SH-SY5Y (cell line): ENCODE results near the gene NTN4.

Source experiments
- GATA2 ChIP-seq: IDR thresholded peaks from 2 replicates; pipeline ENCODE4 v1.6.1; 2011; ENCODE audit warnings: mild to moderate bottlenecking, low read depth, low read length
- GATA3 ChIP-seq: IDR thresholded peaks from 2 replicates; pipeline ENCODE4 v1.6.1; 2011; ENCODE audit warnings: low read depth, mild to moderate bottlenecking, low read length, moderate library complexity

DNA sequence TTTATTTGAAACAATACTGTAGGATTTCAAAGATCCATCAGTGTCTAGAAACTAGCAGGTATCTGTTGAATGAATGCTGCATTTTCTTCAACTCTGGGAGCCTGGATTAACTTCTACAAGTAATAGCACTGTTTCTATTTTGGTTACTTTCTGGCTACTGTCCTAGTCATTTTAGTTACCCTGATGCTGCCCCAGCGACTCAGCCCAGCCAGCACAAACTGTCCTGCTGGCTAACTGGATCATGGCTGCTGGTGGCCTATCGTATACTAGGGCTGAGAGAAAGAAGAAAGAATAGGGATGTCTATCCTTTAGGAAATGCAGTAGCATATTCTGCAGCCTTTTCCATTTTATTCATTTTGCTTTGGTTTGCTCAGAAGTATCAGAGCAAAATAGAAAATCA lies 53.9 kb downstream of the NTN4 start:
- TF ChIP-seq GATA3 (no peak), GATA2 (no peak)
